ENCODE data around the gene WNT6.

The WNT6 gene

DNA sequence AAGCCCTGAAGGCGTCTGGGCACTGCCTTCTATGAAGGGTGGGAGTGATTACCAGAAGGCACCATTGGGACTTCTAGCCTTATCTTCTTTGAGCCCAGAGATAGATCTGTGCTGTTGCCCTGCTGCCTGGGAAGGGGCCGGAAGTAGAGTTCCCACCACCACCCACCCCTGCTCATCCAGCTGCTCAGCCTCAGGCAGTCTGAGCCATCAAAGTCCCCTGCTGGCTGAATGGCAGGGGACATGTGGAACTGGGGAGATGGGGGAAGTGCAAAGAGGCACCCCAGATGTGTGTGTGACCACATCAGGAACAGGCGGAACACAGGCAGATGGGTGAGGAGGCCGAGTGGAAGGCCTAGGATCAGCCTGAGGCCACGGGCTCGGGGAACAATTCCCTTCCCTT is 17.7 kb downstream of the WNT6 start:
- no peak for DNase-seq (ENCODE audit: low read depth)
- TF ChIP-seq, protein P1, sequence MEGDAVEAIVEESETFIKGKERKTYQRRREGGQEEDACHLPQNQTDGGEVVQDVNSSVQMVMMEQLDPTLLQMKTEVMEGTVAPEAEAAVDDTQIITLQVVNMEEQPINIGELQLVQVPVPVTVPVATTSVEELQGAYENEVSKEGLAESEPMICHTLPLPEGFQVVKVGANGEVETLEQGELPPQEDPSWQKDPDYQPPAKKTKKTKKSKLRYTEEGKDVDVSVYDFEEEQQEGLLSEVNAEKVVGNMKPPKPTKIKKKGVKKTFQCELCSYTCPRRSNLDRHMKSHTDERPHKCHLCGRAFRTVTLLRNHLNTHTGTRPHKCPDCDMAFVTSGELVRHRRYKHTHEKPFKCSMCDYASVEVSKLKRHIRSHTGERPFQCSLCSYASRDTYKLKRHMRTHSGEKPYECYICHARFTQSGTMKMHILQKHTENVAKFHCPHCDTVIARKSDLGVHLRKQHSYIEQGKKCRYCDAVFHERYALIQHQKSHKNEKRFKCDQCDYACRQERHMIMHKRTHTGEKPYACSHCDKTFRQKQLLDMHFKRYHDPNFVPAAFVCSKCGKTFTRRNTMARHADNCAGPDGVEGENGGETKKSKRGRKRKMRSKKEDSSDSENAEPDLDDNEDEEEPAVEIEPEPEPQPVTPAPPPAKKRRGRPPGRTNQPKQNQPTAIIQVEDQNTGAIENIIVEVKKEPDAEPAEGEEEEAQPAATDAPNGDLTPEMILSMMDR (conservative IDR thresholded peaks at IDR 0.05; ENCODE audit: low read depth, low read length), result no peak
- H3K4me3 ChIP-seq (ENCODE audit: low read depth, low read length), result no peak overlapping the region

DNA sequence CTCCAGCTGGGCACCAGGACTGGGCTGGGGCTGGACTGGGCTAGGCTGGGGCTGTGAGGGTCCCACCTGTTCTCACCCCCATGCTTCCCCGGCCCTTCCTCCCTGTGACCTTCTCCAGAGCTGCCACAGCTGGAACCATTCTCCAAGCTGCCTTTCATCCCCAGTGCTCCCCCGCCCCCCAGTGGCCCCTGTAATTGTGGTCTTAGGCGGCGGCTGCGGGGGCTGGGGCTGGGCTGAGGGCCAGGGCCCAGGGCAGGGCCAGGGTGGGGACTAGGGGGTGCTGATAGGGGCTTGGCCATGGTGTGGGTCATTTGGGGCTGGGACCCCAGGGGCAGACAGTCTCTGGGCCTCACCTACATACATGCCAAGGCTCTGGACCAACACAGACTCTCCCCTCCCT is 18.3 kb downstream of the WNT6 start:
- no peak overlapping the region for H3K4me3 ChIP-seq (ENCODE audit: low read depth, low read length)
- no peak for DNase-seq (ENCODE audit: low read depth)
- TF ChIP-seq, protein P1 (conservative IDR thresholded peaks at IDR 0.05; ENCODE audit: low read depth, low read length), result no peak

DNA sequence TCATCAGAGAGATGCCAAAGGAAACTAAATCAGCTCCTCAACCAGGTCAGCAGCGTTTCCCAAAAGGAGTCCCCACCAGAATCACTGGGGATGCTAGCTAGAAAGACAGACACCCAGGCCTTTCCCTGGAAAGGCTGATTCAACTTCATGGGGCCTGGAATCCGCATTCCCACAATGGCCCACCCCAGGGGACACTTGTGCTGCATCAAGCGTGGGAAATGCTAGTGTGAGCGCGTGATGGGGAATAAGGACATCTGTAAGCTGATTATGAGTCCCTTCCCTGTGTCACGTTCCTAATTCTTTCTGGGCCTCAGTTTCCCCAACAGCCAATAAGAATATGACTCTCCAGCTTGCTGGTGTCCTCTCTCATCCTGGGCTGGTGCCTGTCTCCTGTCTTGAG is 18.9 kb downstream of the WNT6 start:
- H3K4me3 ChIP-seq (ENCODE audit: low read depth, low read length), result no peak overlapping the region
- DNase-seq (ENCODE audit: low read depth), result no peak
- TF ChIP-seq, protein P1 (conservative IDR thresholded peaks at IDR 0.05; ENCODE audit: low read depth, low read length), result no peak

DNA sequence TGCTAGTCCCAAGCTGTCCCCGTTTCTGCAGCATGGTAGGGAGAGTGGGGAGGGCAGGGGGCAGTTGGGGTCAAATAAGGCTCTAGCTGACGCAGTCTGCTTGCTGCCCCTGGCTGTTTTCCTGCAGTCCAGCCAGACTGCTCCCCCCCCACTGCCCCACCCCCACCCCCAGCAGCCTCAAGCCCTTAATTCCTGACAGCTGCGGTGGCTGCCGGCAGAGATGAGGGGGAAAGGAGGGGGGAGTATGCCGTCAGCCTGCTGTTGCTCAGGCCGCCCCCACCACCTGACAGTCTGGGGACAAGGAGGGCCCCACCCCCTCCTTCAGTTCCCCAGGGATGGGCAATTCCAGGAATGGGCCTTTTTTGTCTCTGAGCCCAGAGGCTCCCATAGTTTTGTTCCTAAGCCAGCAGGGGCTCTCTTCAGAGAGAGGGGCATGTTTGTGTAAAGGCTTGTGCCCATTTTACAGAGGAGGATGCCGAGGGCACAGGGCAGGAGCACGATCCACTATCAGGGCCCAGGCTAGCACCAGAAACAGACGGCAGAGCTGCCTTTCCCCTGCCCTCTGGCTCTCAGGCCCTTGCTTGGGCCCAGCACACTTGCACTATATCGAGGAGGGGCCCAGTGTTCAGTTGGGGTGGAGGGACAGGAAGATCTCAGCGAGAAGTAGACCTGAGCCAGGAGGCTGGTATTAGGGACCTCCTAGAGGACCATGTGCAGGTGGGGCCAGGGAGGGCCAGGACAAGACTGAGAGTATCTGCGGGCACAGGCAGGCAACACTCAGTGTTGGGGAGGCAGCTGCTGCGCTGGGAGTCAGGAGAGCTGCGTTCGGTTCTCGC is 19.5 kb downstream of the WNT6 start:
- DNase-seq (ENCODE audit: low read depth), result no peak
- no peak overlapping the region for H3K4me3 ChIP-seq (ENCODE audit: low read depth, low read length)
- TF ChIP-seq, protein P1 (conservative IDR thresholded peaks at IDR 0.05; ENCODE audit: low read depth, low read length), result no peak

DNA sequence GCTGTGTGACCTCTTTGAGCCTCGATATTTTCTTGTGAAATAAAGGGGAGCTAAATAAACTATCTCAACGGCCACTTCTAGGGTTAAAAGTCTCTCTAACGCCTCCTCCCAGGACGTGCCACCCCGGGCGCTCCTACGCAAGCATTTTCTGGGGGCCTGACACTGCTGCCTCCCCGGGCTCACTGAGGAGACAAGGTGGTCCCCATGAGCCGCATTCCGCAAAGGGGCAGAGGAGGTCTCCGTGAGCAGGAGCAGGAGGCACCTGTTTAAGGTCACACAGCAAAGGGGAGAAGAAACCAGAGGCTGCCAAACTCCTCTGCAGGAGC is 20.1 kb downstream of the WNT6 start:
- H3K4me3 ChIP-seq (ENCODE audit: low read depth, low read length), result no peak overlapping the region

DNA sequence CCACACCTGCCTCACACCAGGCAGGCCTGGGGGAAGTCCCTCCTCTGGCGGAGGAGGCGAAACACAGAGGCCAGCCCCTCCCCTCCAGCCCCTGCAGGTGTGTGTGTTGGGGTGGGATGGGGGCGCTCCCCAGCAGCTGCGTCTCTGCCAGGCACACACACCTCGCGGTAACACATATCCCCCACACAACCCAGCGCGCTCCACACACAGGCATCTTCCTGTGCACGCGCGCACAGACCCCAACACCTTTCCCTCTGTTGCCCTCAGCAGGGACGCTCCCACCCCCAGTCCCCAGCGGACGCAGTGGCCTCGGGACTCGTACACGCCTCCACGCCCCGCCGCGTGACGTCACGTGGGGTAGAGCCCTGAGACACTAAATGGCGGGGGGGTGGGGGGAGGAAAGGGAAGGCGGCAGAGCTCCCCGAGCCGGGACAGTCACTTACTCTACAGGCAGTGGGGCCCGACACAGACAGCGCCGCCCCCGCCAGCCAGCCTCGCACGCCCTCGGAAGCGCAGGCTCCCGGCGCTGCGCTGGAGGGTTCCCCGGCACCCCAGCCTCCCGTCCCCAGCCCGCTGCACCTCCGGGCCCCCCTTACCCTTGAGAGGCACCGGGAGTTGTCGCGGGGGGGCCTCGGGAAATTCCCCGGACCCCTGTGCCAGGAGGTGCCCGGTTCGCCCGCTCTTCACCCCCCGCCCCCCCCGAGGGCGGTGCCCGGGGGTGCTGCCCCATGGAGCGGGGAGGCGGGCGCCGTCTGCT is 20.7 kb downstream of the WNT6 start, which contains the start of gene WNT10A:
WNT10A (plus strand) TSS at position 751 of the 757 bp plus-strand sequence. CDS start 144 bp downstream, outside the sequence.
- no peak within 1 kb of the TSS for H3K4me3 ChIP-seq (ENCODE audit: low read depth, low read length)
- no peak for DNase-seq (ENCODE audit: low read depth)
- TF ChIP-seq, protein P1 (conservative IDR thresholded peaks at IDR 0.05; ENCODE audit: low read depth, low read length), result no peak

More for the DNA sequence above, 20.1 kb downstream of the WNT6 start:
- no peak for DNase-seq (ENCODE audit: low read depth)
- TF ChIP-seq, protein P1 (conservative IDR thresholded peaks at IDR 0.05; ENCODE audit: low read depth, low read length), result no peak

Data from choroid plexus epithelial cell (primary cell).